ENCODE data around the gene PLA2G4F.

The PLA2G4F gene

DNA sequence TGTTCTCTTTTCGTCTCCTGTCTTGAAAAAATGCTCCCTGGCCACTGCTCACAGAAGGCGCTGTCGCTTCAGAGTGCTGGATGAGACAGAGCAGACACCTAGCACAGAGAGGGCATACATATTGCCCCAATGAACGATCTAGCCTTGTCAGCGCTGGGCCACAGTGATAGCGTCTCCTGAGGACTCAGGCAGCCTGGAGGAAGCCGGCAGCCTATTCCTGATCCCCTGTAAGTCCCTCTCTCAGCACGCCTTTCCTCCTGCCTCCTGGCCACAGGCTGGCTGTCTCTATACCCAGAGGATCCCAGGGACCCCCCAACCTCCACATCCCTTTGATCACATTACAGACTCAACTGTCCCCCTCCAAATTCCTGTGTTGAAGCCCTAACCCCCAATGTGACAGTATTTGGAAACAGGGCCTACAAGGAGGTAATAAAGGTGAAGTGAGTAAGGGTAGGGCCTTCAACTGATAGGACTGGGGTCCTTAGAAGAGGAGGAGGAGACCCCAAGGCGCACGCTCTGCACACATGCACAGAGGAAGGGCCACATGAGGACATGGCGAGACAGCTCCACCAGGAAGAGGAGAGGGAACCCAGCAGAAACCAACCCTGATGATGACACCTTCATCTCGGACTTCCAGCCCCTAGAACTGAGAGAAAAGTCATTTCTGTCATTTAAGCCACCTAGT is 7.5 kb downstream of the PLA2G4F start:
- Histone ChIP-seq H3K27me3 (ENCODE audit: control insufficient read depth in 1 of 2, insufficient read depth in 1 of 2, low read length in 2 of 2) (peaks cover 22 to 63% of the 10 kb centered on the region in 2 experiments), H3K23ac (ENCODE audit: low read length in 2 of 2) (no peak overlapping the region), H2AK5ac (ENCODE audit: low read length, severe bottlenecking) (no peak overlapping the region), H4K8ac (ENCODE audit: low read length) (no peak overlapping the region), H3K27ac (ENCODE audit: low read length, poor library complexity, severe bottlenecking) (no peak overlapping the region), H2AFZ (ENCODE audit: low read depth, low read length) (no peak overlapping the region), H2BK120ac (ENCODE audit: low read depth, low read length) (no peak overlapping the region), H2BK5ac (ENCODE audit: low read depth, low read length, poor library complexity, severe bottlenecking) (no peak overlapping the region), H3K14ac (ENCODE audit: low read length in 2 of 2) (no peak overlapping the region), H2BK12ac (ENCODE audit: low read length in 2 of 2) (no peak overlapping the region), H3K18ac (ENCODE audit: low read depth in 1 of 2, low read length in 2 of 2) (no peak overlapping the region), H3K4me3 (ENCODE audit: insufficient read depth in 1 of 2, low read depth in 1 of 2, low read length in 2 of 2) (no peak overlapping the region), H3K9ac (ENCODE audit: low read length) (no peak overlapping the region), H3K4ac (ENCODE audit: low read depth in 1 of 2, low read length in 2 of 2) (no peak overlapping the region), H3K4me2 (ENCODE audit: low read length, poor library complexity, severe bottlenecking) (no peak overlapping the region), H3K79me1 (replicated peaks; ENCODE audit: low read length, poor library complexity, severe bottlenecking) (no peaks in the 10 kb centered on the region), H4K91ac (ENCODE audit: low read length) (no peak overlapping the region), H2BK15ac (ENCODE audit: low read depth, poor library complexity, severe bottlenecking) (no peak overlapping the region), H3K9me3 (ENCODE audit: control insufficient read depth, low read length) (no peaks in the 10 kb centered on the region), H3K4me1 (ENCODE audit: control insufficient read depth, insufficient read depth, low read depth, low read length) (no peaks in the 10 kb centered on the region), H3K36me3 (ENCODE audit: control insufficient read depth in 1 of 2, insufficient read depth in 2 of 2, low read depth in 1 of 2, low read length in 2 of 2) (no peaks in the 10 kb centered on the region)
- no peak for DNase-seq
- 76% methylated on average over 12 of the region's 12 CpGs for WGBS

DNA sequence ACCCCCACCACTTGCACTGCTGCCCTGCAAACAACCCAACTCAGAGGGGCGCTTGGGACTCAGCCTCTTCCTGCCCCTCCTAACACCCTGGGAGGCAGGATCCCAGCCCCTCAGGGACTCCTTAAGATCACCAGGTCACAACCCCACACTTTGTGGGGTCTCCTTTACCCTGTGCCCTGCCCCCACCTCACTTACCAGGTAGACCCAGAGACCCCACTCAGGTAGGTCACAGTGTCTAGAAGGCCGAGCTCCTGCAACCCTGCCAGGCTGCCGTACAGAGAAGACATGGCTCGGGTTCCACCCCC is 9.1 kb downstream of the PLA2G4F start:
- no peak overlapping the region for H2BK12ac ChIP-seq (ENCODE audit: low read length in 2 of 2)
- no peaks in the 10 kb centered on the region for H3K9me3 ChIP-seq (ENCODE audit: control insufficient read depth, low read length)
- peak overlapping the region in 1 of 2 experiments; percentile 63 for H3K14ac ChIP-seq (ENCODE audit: low read length in 2 of 2)
- H3K79me1 ChIP-seq (replicated peaks; ENCODE audit: low read length, poor library complexity, severe bottlenecking), result no peaks in the 10 kb centered on the region
- no peak overlapping the region for H3K4ac ChIP-seq (ENCODE audit: low read depth in 1 of 2, low read length in 2 of 2)
- no peak overlapping the region for H3K4me3 ChIP-seq (ENCODE audit: insufficient read depth in 1 of 2, low read depth in 1 of 2, low read length in 2 of 2)
- no peak overlapping the region for H2AK5ac ChIP-seq (ENCODE audit: low read length, severe bottlenecking)
- H2BK15ac ChIP-seq (ENCODE audit: low read depth, poor library complexity, severe bottlenecking), result no peak overlapping the region
- no peak overlapping the region for H3K9ac ChIP-seq (ENCODE audit: low read length)
- H2AFZ ChIP-seq (ENCODE audit: low read depth, low read length), result no peak overlapping the region
- no peak overlapping the region for H3K27ac ChIP-seq (ENCODE audit: low read length, poor library complexity, severe bottlenecking)
- no peak overlapping the region for H2BK5ac ChIP-seq (ENCODE audit: low read depth, low read length, poor library complexity, severe bottlenecking)
- H3K36me3 ChIP-seq (ENCODE audit: control insufficient read depth in 1 of 2, insufficient read depth in 2 of 2, low read depth in 1 of 2, low read length in 2 of 2), result no peaks in the 10 kb centered on the region
- no peak for DNase-seq
- H2BK120ac ChIP-seq (ENCODE audit: low read depth, low read length), result no peak overlapping the region
- no peak overlapping the region for H3K23ac ChIP-seq (ENCODE audit: low read length in 2 of 2)
- H4K91ac ChIP-seq (ENCODE audit: low read length), result no peak overlapping the region
- H3K4me2 ChIP-seq (ENCODE audit: low read length, poor library complexity, severe bottlenecking), result no peak overlapping the region
- H3K27me3 ChIP-seq (ENCODE audit: control insufficient read depth in 1 of 2, insufficient read depth in 1 of 2, low read length in 2 of 2), result peaks cover 33 to 75% of the 10 kb centered on the region in 2 experiments
- H3K18ac ChIP-seq (ENCODE audit: low read depth in 1 of 2, low read length in 2 of 2), result no peak overlapping the region
- no peak overlapping the region for H4K8ac ChIP-seq (ENCODE audit: low read length)
- no peaks in the 10 kb centered on the region for H3K4me1 ChIP-seq (ENCODE audit: control insufficient read depth, insufficient read depth, low read depth, low read length)
- WGBS, result 88% methylated on average over 4 of the region's 4 CpGs

DNA sequence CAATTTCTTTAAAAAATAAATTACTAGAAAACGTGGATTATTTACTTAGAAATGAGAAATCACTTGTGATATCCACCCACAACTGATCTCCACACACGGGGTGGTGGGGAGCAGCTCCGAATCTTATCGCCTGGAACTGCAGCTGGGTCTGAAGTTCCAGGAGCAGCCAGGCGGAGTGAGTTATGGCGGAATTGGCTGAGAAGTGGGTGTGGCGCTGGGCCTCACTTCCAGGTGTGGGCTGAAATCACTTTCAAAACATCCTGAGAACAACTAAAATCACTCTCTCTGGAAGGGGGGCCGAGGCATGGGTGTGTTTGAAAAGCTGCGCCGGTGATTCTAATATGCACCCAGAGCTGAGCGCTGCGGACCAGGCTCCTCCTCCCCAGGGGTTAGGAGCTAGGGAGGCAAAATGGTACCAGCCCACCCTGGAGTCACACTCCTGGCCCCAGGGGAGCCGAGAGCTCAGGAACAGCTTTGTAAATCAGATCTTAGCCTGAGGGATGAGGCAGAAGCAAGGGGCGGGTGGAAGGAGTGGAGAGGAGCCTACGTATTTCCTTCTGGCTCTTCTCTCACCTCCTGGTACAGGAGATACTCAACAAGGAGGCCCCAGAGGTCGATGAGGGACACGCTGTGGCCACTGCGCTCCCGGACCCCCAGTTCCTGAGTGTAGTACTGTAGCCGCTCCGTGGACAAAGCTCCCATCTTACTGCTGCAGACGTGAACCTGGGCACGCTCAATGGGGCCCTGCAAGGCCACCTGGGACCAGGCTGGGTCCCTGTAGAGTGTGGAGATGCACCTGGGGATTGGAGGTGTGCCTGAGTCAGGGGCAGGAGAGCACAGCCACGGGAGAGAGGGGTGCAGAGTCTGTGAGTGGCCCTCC is 9.6 kb downstream of the PLA2G4F start:
- H2AK5ac ChIP-seq (ENCODE audit: low read length, severe bottlenecking), result no peak overlapping the region
- no peak overlapping the region for H3K4ac ChIP-seq (ENCODE audit: low read depth in 1 of 2, low read length in 2 of 2)
- no peak overlapping the region for H3K27ac ChIP-seq (ENCODE audit: low read length, poor library complexity, severe bottlenecking)
- no peaks in the 10 kb centered on the region for H3K9me3 ChIP-seq (ENCODE audit: control insufficient read depth, low read length)
- H3K14ac ChIP-seq (ENCODE audit: low read length in 2 of 2), result peak overlapping the region in 1 of 2 experiments; percentile 63
- no peak overlapping the region for H3K4me2 ChIP-seq (ENCODE audit: low read length, poor library complexity, severe bottlenecking)
- H3K27me3 ChIP-seq (ENCODE audit: control insufficient read depth in 1 of 2, insufficient read depth in 1 of 2, low read length in 2 of 2), result peaks cover 39 to 81% of the 10 kb centered on the region in 2 experiments
- H3K36me3 ChIP-seq (ENCODE audit: control insufficient read depth in 1 of 2, insufficient read depth in 2 of 2, low read depth in 1 of 2, low read length in 2 of 2), result no peaks in the 10 kb centered on the region
- H3K9ac ChIP-seq (ENCODE audit: low read length), result no peak overlapping the region
- H2BK5ac ChIP-seq (ENCODE audit: low read depth, low read length, poor library complexity, severe bottlenecking), result no peak overlapping the region
- H3K23ac ChIP-seq (ENCODE audit: low read length in 2 of 2), result no peak overlapping the region
- H3K79me1 ChIP-seq (replicated peaks; ENCODE audit: low read length, poor library complexity, severe bottlenecking), result no peaks in the 10 kb centered on the region
- 79% methylated on average over 16 of the region's 24 CpGs for WGBS
- no peak overlapping the region for H2BK12ac ChIP-seq (ENCODE audit: low read length in 2 of 2)
- no peak overlapping the region for H4K91ac ChIP-seq (ENCODE audit: low read length)
- no peaks in the 10 kb centered on the region for H3K4me1 ChIP-seq (ENCODE audit: control insufficient read depth, insufficient read depth, low read depth, low read length)
- H2AFZ ChIP-seq (ENCODE audit: low read depth, low read length), result no peak overlapping the region
- H4K8ac ChIP-seq (ENCODE audit: low read length), result no peak overlapping the region
- H3K4me3 ChIP-seq (ENCODE audit: insufficient read depth in 1 of 2, low read depth in 1 of 2, low read length in 2 of 2), result no peak overlapping the region
- H2BK120ac ChIP-seq (ENCODE audit: low read depth, low read length), result no peak overlapping the region
- no peak overlapping the region for H3K18ac ChIP-seq (ENCODE audit: low read depth in 1 of 2, low read length in 2 of 2)
- H2BK15ac ChIP-seq (ENCODE audit: low read depth, poor library complexity, severe bottlenecking), result no peak overlapping the region
- DNase-seq, result no peak
